Measurements from ENCODE around the gene METTL26. TPM values are rescaled to one million over a fixed set of nuclear protein-coding genes. Genes with fewer than 3 reads are reported as not detected.
A peak's percentile ranks its signal among the peaks of the same experiment; 100 is the strongest.

The METTL26 gene
- polyA plus RNA-seq, 3 donors, result 57.1 to 80.9 (median 70.4) TPM

GRCh38 chr16:676565-676902, 40.4 kb upstream of the METTL26 start:
- Histone ChIP-seq H3K4me1 (ENCODE audit: control insufficient read depth in 1 of 2, insufficient read depth in 2 of 2, low read length in 2 of 2) (peaks cover 22 to 34% of the 10 kb centered on the region in 2 donors), H3K9ac (ENCODE audit: insufficient read depth, low read length, poor library complexity, severe bottlenecking) (no peak overlapping the region), H3K4me2 (replicated peaks; ENCODE audit: extremely low read depth, low read length, poor library complexity, severe bottlenecking) (no peak overlapping the region), H3K27me3 (ENCODE audit: control insufficient read depth in 2 of 2, insufficient read depth in 2 of 2, low read length in 2 of 2) (peaks cover 3 to 30% of the 10 kb centered on the region in 2 donors), H4K20me1 (ENCODE audit: insufficient read depth, low read length) (peaks cover 41% of the 10 kb centered on the region), H2AFZ (ENCODE audit: insufficient read depth, low read depth, low read length, poor library complexity, severe bottlenecking) (no peak overlapping the region), H3K36me3 (replicated peaks in 1 of 2; ENCODE audit: control insufficient read depth in 1 of 2, insufficient read depth in 2 of 2, low read length in 2 of 2) (peaks cover 24 to 29% of the 10 kb centered on the region in 2 donors), H3K4me3 (replicated peaks in 1 of 3; ENCODE audit: low read depth in 2 of 3, low read length in 3 of 3) (no peak overlapping the region), H3K27ac (ENCODE audit: low read depth in 1 of 2, low read length in 2 of 2) (no peak overlapping the region), H3K9me3 (replicated peaks in 1 of 2; ENCODE audit: control insufficient read depth in 1 of 2, insufficient read depth in 1 of 2, low read length in 2 of 2) (no peaks in the 10 kb centered on the region), H3K79me2 (ENCODE audit: insufficient read depth, low read length) (peaks cover 12% of the 10 kb centered on the region)
- Mint-ChIP-seq H3K36me3 (peaks cover 18 to 31% of the 10 kb centered on the region in 2 donors), H3K4me1 (peaks cover 19% of the 10 kb centered on the region), H3K9me3 (peaks cover 0 to 5% (median 0%) of the 10 kb centered on the region in 7 donors), H3K27me3 (ENCODE audit: low read depth in 3 of 3) (peaks cover 21 to 38% (median 23%) of the 10 kb centered on the region in 3 donors), H3K27ac (no peak overlapping the region), H3K4me3 (peak overlapping the region in 1 of 2 donors; percentile 78)
- no peak for TF ChIP-seq CTCF (IDR thresholded peaks at IDR 0.05)
- 93% methylated on average over 21 of the region's 21 CpGs for WGBS (ENCODE audit: insufficient coverage)
- DNase-seq, result no peak
- intact Hi-C loops (cut with micrococcal nuclease), result no loop called here

GRCh38 chr16:675884-676564, 39.9 kb upstream of the METTL26 start:
- Histone ChIP-seq H3K27ac (ENCODE audit: low read depth in 1 of 2, low read length in 2 of 2) (no peak overlapping the region), H3K4me1 (ENCODE audit: control insufficient read depth in 1 of 2, insufficient read depth in 2 of 2, low read length in 2 of 2) (peaks cover 17 to 29% of the 10 kb centered on the region in 2 donors), H3K4me3 (replicated peaks in 1 of 3; ENCODE audit: low read depth in 2 of 3, low read length in 3 of 3) (no peak overlapping the region), H3K79me2 (ENCODE audit: insufficient read depth, low read length) (peaks cover 7% of the 10 kb centered on the region), H3K4me2 (replicated peaks; ENCODE audit: extremely low read depth, low read length, poor library complexity, severe bottlenecking) (peak overlapping the region; percentile 50), H3K9ac (ENCODE audit: insufficient read depth, low read length, poor library complexity, severe bottlenecking) (no peak overlapping the region), H3K9me3 (replicated peaks in 1 of 2; ENCODE audit: control insufficient read depth in 1 of 2, insufficient read depth in 1 of 2, low read length in 2 of 2) (no peaks in the 10 kb centered on the region), H3K36me3 (replicated peaks in 1 of 2; ENCODE audit: control insufficient read depth in 1 of 2, insufficient read depth in 2 of 2, low read length in 2 of 2) (peaks cover 29 to 32% of the 10 kb centered on the region in 2 donors), H3K27me3 (ENCODE audit: control insufficient read depth in 2 of 2, insufficient read depth in 2 of 2, low read length in 2 of 2) (peaks cover 3 to 30% of the 10 kb centered on the region in 2 donors), H2AFZ (ENCODE audit: insufficient read depth, low read depth, low read length, poor library complexity, severe bottlenecking) (no peak overlapping the region), H4K20me1 (ENCODE audit: insufficient read depth, low read length) (peaks cover 41% of the 10 kb centered on the region)
- Mint-ChIP-seq H3K4me3 (peak overlapping the region in 1 of 2 donors; percentile 78), H3K27ac (no peak overlapping the region), H3K36me3 (peaks cover 20 to 30% of the 10 kb centered on the region in 2 donors), H3K4me1 (peaks cover 14% of the 10 kb centered on the region), H3K27me3 (ENCODE audit: low read depth in 3 of 3) (peaks cover 21 to 38% (median 23%) of the 10 kb centered on the region in 3 donors), H3K9me3 (peaks cover 0 to 5% (median 0%) of the 10 kb centered on the region in 7 donors)
- TF ChIP-seq CTCF (IDR thresholded peaks at IDR 0.05), result no peak
- no peak for DNase-seq
- intact Hi-C loops (cut with micrococcal nuclease), result no loop called here
- WGBS (ENCODE audit: insufficient coverage), result 81% methylated on average over 14 of the region's 25 CpGs

Data from CD14-positive monocyte (primary cell).